Smooth muscle cell (in vitro differentiated cells): Measurements from ENCODE around the gene VAV2. TPM values are rescaled to one million over a fixed set of nuclear protein-coding genes. Genes with fewer than 3 reads are reported as not detected.

ENCODE experiments used
- DNase-seq: peaks from one replicate; lab custom pipeline; 2025; ENCODE audit not compliant: unreplicated experiment; lab: John Stamatoyannopoulos, UW
- H2AFZ ChIP-seq: fragments of 200-600 bp; sonication (generic); 2 replicates; pipeline ENCODE4 v1.6.0; 2016; ENCODE audit warnings: antibody characterized with exemption, low read depth, mild to moderate bottlenecking
- H3F3A ChIP-seq: fragments of 200-600 bp; sonication (generic); 2 replicates; pipeline ENCODE4 v1.6.0; 2017; ENCODE audit warnings: antibody characterized with exemption, low read depth
- H3K27ac ChIP-seq: fragments of 200-600 bp; sonication (generic); 2 replicates; pipeline ENCODE4 v1.5.1; 2016; ENCODE audit warnings: low read depth, mild to moderate bottlenecking
- H3K27me3 ChIP-seq: fragments of 200-600 bp; sonication (generic); 2 replicates; pipeline ENCODE4 v1.6.1; 2016; ENCODE audit warnings: low read depth, mild to moderate bottlenecking
- H3K36me3 ChIP-seq: fragments of 200-600 bp; sonication (generic); 2 replicates; pipeline ENCODE4 v1.5.1; 2016; ENCODE audit warnings: low read depth
- H3K4me1 ChIP-seq: fragments of 200-600 bp; sonication (generic); 2 replicates; pipeline ENCODE4 v1.5.1; 2016; ENCODE audit warnings: low read depth
- H3K4me2 ChIP-seq: fragments of 200-600 bp; sonication (generic); 2 replicates; pipeline ENCODE4 v1.6.0; 2016; ENCODE audit warnings: mild to moderate bottlenecking
- H3K4me3 ChIP-seq: fragments of 200-600 bp; sonication (generic); 2 replicates; pipeline ENCODE4 v1.5.1; 2016; ENCODE audit warnings: mild to moderate bottlenecking
- H3K79me2 ChIP-seq: fragments of 200-600 bp; sonication (generic); 2 replicates; pipeline ENCODE4 v1.6.0; 2016; ENCODE audit warnings: low read depth, mild to moderate bottlenecking
- H3K9ac ChIP-seq: fragments of 200-600 bp; sonication (generic); 2 replicates; pipeline ENCODE4 v1.6.0; 2016; ENCODE audit warnings: low read depth
- H3K9me3 ChIP-seq: fragments of 200-600 bp; sonication (generic); replicated peaks from 2 replicates; pipeline ENCODE4 v1.5.1; 2016; ENCODE audit warnings: low read depth
- H4K20me1 ChIP-seq: fragments of 200-600 bp; sonication (generic); 2 replicates; pipeline ENCODE4 v1.6.0; 2016; ENCODE audit warnings: low read depth
- CTCF ChIP-seq: fragments of 200-600 bp; sonication (generic); IDR thresholded peaks from 2 replicates; pipeline ENCODE4 v1.5.1; 2017; ENCODE audit warnings: borderline replicate concordance, mild to moderate bottlenecking, antibody characterized with exemption; ENCODE audit not compliant: insufficient read depth, poor library complexity, severe bottlenecking
- WGBS: methylation state at CpG from one replicate; pipeline ENCODE4 v1.1.7; 2016; ENCODE audit warnings: low lambda C conversion rate; 5-methylcytosine and 5-hydroxymethylcytosine counted together
- polyA plus RNA-seq: library from polyadenylated mRNA; unstranded; fragments of >200 nt; fragmentation: Nextera tagmentation; extraction: Ambion mirVana; gene quantifications from 2 replicates; pipeline ENCODE4 v1.2.1, GENCODE V29; 2016
- total RNA-seq: library from RNA; depleted of rRNA; stranded (reverse); fragments of >200 nt; gene quantifications from 2 replicates; pipeline ENCODE4 v1.2.3, GENCODE V29; 2014

The VAV2 gene
- total and polyA plus RNA-seq, 2 experiments from 2014 or later: 26.2 to 35.3 TPM

DNA sequence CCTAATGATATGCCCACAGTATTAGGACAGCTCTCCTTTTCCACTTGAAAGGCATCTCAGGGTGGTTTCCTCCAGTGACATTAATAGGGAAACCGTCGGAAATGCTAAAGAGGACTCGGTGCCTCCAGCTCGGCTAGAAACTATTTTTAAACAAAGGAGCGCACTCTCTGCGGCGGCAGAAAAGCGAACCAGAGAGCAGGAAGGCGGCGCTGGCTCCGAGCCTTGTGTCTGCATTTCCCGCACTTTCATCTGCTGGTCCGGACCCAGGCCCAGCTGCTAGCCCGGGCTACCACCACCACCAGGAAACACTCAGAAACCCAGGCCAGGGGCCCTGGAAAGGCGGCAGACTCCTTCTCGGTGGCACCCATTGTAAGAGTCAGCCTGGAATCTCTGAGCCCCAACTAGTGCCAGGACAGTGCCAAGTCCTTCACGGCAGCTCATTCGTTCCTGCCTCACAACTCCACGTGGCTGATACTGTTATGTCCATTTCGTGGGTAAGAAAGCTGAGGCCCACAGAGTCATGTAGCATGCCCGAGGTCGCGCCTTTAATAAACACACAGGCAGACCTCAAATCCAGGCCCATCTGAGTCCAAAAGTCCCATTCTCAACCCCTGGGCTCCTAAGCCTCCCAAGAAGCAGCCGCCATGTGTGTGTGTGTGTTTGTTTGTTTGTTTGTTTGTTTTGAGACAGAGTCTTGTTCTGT is 73.9 kb downstream of the VAV2 start:
- WGBS: 85% methylated on average over 24 of the region's 24 CpGs

GRCh38 chr9:133917375-133917774 is 74.7 kb downstream of the VAV2 start:
- H3K4me1 ChIP-seq: peaks cover 19% of the 10 kb centered on the region
- TF ChIP-seq CTCF: no peak
- H2AFZ ChIP-seq: no peak overlapping the region
- no peak overlapping the region for H3K9ac ChIP-seq
- no peaks in the 10 kb centered on the region for H3K27me3 ChIP-seq
- 67% methylated on average over 5 of the region's 5 CpGs for WGBS
- H3F3A ChIP-seq: no peaks in the 10 kb centered on the region
- peak overlapping the region; percentile 43 for H3K4me2 ChIP-seq
- no peak overlapping the region for H3K4me3 ChIP-seq
- peaks cover 91% of the 10 kb centered on the region for H3K79me2 ChIP-seq
- H3K27ac ChIP-seq: peak overlapping the region; percentile 25
- no peaks in the 10 kb centered on the region for H3K9me3 ChIP-seq
- H4K20me1 ChIP-seq: peaks cover 97% of the 10 kb centered on the region
- no peak for DNase-seq
- no peaks in the 10 kb centered on the region for H3K36me3 ChIP-seq

More for the DNA sequence above, 73.9 kb downstream of the VAV2 start:
- TF ChIP-seq CTCF: no peak
- peak overlapping the region; percentile 42 for H3K27ac ChIP-seq
- H3K4me2 ChIP-seq: no peak overlapping the region
- H3K9me3 ChIP-seq: no peaks in the 10 kb centered on the region
- no peaks in the 10 kb centered on the region for H3K36me3 ChIP-seq
- no peaks in the 10 kb centered on the region for H3F3A ChIP-seq
- H3K4me3 ChIP-seq: no peak overlapping the region
- H2AFZ ChIP-seq: no peak overlapping the region
- H3K79me2 ChIP-seq: peaks cover 91% of the 10 kb centered on the region
- H3K9ac ChIP-seq: no peak overlapping the region
- no peaks in the 10 kb centered on the region for H3K27me3 ChIP-seq
- H3K4me1 ChIP-seq: peaks cover 19% of the 10 kb centered on the region
- peaks cover 97% of the 10 kb centered on the region for H4K20me1 ChIP-seq
- DNase-seq: no peak

GRCh38 chr9:133916159-133916541 is 76.0 kb downstream of the VAV2 start:
- H4K20me1 ChIP-seq: peaks cover 97% of the 10 kb centered on the region
- peaks cover 91% of the 10 kb centered on the region for H3K79me2 ChIP-seq
- H3K9me3 ChIP-seq: no peaks in the 10 kb centered on the region
- DNase-seq: no peak
- no peaks in the 10 kb centered on the region for H3K36me3 ChIP-seq
- H3K4me1 ChIP-seq: peaks cover 19% of the 10 kb centered on the region
- H2AFZ ChIP-seq: no peak overlapping the region
- no peaks in the 10 kb centered on the region for H3F3A ChIP-seq
- no peak overlapping the region for H3K27ac ChIP-seq
- H3K4me3 ChIP-seq: no peak overlapping the region
- H3K4me2 ChIP-seq: no peak overlapping the region
- no peaks in the 10 kb centered on the region for H3K27me3 ChIP-seq
- 91% methylated on average over 15 of the region's 16 CpGs for WGBS
- no peak for TF ChIP-seq CTCF
- H3K9ac ChIP-seq: no peak overlapping the region
